Urothelium cell line (cell line): ENCODE measurements around the gene COL2A1.
"Not testable (repeated sequence)": the region's sequence is repeated elsewhere in the genome, so short reads cannot be mapped to it uniquely, and the experiment has no call there.

ENCODE experiments used
- DNase-seq: peaks from one replicate; pipeline ENCODE4 v3.0.0; 2011; ENCODE audit warnings: low spot score, mixed read lengths
- FAIRE-seq: peaks from 2 replicates; lab custom pipeline; 2011; peaks lifted over from hg19 to GRCh38; lab: Jason Lieb, UNC

COL2A1 gene

DNA sequence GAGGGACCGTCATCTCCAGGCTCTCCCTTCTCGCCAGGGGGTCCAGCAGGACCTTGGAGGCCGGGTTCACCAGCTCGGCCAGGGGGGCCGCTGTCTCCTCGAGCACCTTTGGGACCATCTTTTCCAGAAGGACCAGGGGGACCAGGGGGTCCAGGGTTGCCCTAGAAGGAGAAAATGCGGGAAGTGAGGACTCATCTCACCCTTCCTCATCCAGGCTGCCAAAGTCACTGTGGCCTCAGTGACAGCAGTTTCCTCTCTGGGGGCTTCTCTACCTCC is 25.7 kb downstream of the COL2A1 start:
- no peak for FAIRE-seq
- no peak for DNase-seq

DNA sequence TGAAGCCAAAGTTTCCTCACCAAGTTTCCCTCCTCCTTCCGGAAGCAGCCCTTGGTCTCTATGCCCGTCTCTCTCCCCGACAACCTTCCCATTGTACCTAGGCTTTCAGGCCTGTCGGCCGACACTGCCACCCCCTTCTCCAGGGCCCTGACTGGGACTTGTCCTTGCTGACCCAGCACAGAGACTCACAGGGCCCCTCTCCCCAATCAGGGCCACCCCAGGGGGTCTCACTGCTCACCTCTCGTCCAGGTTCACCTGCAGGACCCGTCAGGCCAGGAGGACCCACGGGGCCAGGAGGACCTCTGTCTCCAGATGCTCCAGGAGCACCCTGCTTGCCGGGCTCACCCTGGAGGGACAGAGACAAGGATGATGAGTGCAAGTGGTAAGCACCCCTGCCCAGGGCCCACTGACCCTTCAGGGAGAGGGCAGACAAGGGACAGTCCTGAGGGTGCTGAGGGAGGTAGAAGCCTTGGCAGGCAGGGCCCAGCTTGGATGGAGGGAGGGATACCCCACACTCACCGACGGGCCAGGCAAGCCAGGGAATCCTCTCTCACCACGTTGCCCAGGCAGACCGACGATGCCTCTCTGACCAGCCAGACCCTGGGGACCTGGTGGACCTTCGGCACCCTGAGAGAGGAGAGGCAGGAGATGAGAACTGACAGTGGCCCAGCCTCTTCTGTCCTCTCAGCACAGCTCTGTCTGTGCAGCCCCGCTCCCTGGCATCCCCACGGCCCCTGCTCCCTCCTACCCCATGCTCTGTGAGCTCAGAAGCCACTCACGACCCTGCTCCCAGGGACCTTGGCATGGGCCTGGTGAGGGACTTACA is 26.3 kb downstream of the COL2A1 start:
- DNase-seq (no peak), FAIRE-seq (no peak)

DNA sequence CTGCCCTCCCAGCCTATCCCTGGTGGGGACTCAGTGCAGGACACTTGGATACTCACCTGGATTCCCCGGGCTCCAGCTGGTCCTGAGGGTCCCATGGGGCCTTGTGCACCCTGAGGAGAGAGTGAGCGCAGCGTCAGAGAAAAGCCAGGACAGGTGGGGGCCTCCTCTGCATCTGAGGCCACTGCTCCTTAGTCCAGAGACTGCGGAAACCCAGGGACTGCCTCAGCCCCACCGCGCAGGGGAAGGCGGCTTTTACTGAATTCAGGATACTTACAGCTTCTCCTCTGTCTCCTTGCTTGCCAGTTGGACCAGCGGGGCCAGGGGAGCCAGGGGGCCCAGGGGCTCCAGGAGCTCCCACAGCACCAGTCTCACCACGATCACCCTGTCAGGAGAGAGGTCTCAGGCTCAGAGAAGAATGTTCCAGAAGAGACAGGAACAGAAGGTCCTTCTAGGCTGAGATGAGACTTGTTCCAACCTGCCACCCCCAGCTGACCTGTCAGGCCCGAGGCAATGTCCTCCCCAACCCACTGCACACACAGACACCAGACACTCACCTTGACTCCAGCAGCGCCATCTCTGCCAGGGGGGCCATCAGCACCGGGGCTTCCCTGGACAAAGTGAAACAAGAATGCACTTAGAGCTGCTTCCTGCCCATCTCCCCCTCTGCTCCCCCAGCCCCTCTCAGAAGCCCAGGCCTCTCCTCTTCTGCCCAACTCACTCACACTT is 27.1 kb downstream of the COL2A1 start:
- no peak for DNase-seq
- no peak for FAIRE-seq

DNA sequence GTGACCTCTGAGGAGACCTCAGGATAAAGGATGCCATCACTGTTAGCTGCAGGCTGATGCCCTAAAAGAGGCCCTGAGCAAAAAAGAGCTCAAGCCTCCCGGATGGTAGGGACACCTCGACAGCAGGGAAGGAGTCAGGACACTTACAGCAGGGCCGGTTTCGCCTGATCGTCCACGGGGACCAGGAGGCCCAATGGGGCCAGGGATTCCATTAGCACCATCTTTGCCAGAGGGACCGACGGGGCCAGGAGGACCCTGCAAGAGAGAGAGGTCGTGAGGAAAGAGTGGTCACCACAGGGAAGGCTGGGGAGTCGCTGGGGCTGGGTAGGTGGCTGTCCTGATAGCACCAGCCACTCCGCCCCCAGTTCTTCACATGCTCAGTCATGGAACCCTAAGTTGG is 28.5 kb downstream of the COL2A1 start:
- no peak for DNase-seq
- no peak for FAIRE-seq

DNA sequence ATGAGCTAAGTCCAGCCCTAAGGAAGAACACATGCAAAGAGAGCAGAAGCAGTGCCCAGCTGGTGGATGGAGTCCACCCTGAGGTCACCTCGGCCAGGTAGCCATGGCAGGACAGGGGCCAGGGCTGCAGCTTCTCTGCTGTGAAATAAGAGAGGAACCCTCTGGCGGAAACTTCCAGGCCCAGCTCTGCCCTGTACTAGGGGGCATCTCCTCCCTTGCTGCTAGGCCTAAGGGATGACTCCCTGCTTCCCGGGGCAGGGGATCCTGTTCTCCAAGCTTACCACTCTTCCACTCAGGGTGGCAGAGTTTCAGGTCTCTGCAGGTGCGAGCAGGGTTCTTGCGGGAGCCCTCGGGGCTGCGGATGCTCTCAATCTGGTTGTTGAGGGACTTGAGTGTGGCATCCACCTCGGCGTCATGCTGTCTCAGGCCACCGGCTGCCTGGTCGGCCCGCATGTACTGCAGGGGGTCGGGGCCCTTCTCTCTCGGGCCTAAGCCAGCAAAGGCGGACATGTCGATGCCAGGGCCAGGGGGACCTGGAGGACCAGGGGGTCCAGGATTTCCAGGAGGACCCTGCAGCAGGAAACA is 29.1 kb downstream of the COL2A1 start:
- FAIRE-seq = no peak

DNA sequence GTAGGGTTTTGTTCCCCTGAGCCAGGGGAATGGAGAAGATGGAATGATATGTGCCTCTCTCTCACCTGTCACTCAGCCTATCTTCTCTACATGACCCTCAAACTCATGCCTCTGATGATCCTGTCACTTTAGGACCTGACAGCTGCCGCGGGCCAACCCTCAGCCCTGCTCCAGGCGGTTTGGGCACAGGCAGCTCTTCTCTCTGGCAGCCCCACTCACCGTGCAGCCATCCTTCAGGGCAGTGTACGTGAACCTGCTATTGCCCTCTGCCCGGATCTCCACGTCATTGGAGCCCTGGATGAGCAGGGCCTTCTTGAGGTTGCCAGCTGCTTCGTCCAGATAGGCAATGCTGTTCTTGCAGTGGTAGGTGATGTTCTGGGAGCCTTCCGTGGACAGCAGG is 30.4 kb downstream of the COL2A1 start:
- FAIRE-seq (no peak), DNase-seq (no peak)

More for the DNA sequence above, 29.1 kb downstream of the COL2A1 start:
- no peak for DNase-seq

DNA sequence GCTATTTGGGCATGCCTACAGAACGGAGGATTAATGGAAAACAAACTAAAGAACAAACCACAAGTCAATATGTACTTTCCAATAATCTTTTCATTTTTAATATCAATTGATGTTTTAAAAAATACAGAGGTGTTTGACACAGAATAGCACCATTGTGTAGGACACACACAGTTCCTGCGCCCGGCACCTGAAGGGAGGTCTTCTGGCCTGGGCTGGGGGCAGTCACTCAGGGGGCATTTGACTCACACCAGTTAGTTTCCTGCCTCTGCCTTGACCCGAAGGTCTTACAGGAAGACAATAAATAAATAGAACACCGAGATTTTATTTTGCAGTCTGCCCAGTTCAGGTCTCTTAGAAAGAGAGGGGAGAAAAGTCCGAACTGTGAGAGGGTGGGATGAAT is 31.4 kb downstream of the COL2A1 start:
- FAIRE-seq = no peak
- DNase-seq = no peak

DNA sequence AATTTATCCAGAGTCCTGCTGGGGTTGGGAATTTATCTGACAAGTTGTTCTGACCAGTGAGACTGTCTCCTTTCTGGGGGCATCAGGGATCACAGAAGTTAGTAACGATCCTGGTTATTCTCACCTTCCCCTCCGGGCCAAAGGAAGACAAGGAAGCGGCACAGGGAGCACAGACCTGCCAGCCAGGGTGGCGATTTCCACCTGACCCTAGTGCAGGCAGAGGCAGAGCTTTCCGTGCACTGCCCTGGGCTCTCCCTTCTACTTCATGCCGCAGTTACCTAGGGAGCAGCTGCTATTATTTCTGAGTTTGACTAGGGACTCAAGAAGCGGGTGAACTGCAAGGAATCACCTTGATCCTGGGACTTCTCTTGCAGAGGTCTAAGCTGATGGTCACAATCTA is 33.4 kb downstream of the COL2A1 start:
- DNase-seq (no peak), FAIRE-seq (no peak)

DNA sequence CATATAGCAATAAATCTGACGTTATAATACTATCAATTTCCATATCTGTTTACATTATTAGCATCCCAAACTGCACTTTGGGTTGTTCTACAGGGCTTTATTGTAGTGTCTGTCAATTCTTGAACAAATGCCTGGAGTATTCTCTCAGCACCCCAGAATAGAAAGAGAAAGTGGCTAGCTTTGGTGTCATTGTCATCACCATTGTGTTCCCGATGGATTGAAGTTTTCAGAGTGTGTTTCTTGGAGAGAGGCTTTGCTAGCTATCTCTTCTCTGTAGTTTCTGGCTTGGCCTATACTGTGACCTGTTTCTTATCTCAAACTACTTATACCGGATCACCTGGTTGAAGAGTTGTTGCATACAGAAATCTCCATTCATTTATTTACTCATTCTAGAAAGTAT is 34.4 kb downstream of the COL2A1 start:
- no peak for FAIRE-seq
- no peak for DNase-seq

DNA sequence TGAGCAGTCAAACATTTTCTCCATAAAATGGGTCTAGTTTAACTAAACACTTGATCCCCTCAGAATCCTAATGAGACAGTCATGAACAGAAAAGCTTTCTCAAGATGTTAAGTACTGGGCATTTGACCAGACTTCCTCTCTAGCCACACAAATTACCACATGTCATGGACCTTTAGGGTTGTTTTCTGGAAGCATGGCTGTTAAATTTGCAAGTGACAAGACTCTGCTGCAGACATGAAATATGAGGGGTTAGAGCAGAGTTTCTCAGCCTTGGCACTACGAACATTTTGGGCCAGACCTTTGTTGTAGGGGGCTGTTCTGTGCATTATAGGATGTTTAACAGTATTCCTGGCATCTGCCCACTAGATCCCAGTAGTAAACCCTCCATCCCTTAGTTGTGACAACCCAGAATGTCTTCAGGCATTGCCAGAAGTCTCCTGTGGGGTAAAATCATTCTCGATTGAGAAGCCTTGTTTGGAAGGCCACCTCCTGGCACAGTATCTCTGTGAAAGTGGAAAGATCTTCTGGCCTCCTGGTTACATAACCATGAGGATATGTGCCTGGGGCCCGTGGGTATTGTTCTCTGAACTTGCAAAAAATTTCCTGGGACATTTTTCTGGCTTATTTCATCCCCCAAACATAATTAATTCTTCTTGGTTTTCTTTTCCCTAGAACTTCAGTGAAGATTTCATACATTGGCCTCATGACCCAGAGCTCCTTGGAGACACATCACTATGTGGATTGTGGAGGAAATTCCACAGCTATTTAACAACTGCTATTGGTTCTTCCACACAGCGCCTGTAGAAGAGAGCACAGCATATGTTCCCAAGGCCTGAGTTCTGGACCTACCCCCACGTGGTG is 36.6 kb downstream of the COL2A1 start:
- DNase-seq (no peak), FAIRE-seq (no peak)

DNA sequence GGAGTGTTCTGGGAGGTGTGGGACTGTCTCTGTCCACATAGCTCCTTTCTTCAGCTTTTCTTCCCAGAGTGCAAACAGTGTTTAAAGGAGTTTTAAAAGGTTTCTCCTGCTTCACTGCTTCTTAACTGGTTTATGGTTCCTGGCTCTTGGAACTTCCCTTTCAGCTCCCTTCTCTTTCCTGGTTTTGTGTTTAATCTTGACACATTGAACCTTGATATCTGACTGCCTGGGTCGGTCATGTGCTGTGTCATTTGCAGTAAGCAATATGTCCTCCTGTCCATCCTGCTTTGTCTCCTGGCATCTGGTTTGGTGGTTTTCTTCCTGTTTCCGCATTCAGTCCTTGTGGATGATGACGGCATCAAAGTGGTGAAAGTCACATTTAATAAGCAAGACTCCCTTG is 38.7 kb downstream of the COL2A1 start:
- DNase-seq (no peak), FAIRE-seq (no peak)

DNA sequence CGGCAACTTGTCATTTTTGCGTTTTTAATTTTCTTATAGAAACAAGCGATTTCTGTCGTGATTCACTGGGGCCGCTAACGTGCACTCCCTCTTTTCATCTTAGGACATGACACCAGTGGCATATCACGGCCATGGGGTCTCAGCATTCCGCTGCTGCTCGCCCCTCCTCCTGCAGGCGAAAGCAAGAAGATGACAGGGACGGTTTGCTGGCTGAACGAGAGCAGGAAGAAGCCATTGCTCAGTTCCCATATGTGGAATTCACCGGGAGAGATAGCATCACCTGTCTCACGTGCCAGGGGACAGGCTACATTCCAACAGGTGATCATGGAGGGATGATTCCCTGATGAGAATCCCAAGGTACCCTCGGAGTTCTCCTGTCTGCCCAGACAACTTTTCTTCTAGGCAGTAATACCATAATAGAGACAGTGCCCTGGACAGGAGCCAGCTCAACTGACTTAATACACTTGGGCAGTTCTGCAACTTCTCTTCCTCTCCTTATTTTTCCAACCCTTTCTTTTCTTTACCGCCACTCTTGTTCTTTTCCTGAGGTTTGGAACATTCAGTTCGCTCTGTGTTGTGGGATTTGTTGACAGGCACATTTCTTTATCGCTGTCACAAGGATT is 40.1 kb downstream of the COL2A1 start:
- FAIRE-seq (no peak), DNase-seq (no peak)

DNA sequence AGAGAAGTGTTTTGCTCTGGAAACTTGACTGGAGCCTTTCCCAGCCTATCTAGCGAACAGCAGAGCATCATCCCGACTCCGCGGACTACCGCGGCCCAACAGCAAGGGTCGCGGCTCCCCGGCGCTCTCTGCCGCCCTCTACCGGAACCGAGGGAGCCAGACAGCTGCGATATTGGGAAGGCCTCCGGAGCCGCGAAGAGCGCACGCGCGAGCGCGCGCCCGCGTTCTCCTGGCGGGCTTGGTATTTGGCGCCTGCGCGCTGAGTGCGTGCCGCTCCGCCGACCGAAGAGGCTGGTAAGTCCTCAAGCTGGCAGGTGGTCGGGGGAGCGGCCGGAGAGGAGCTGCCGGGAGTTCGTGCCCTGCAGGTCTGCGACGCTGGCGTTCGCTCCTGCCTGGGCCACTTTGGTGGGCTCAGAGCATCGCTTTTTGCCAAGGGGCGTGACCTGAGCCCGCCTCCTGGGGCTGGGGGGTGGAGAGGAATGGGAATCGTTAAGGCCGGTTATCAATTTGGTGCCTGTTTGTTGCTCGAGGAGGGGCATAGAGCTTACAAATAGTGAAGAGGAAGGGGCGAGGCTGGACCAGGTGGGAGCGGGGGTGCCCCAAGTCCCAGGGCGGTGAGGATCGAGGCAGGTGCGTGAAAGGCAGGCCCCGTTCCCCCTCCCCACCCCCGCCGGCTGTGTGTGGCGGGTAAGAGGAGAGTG is 40.8 kb downstream of the COL2A1 start, which contains the start of gene TMEM106C:
TSS of gene TMEM106C (plus strand) at position 257 of the 701 bp plus-strand sequence. CDS start 641 bp downstream, outside the sequence.
- FAIRE-seq (peak; percentile 83), DNase-seq (peak; percentile 99)

DNA sequence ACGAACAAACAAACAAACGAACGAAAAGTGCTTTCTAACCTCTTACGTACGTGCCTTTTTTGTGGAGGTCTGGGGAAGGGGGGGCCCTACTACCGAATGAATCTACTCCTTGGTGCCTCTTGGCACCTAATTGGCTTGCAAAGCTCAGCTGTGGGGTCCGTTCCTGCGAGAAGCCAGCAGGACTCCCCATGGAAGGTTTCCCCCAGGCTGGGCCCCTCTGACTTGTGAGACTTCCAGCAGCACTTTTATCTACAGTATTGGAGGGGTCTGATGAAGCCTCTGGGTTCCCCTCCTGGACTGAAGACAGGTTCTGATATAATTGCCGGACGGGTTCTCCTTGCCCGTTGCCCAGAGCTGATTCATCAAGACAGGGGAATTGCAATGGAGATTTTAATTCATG is 42.1 kb downstream of the COL2A1 start:
- DNase-seq = no peak
- no peak for FAIRE-seq

DNA sequence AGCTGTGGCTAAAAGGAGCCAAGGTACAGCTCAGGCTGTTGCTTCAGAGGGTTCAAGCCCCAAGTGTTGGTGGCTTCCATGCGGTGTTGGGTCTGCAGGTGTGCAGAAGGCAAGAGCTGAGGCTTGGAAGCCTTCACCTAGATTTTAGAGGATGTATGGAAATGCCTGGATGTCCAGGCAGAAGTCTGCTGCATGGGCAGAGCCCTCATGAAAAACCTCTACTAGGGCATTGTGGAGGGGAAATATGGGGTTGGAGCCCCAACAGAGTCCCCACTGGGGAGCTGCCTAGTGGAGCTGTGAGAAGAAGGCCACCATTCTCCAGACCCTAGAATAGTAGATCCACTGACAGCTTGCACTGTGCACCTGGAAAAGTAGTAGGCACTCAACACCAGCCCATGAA is 46.6 kb downstream of the COL2A1 start:
- DNase-seq, FAIRE-seq: not testable (repeated sequence)

DNA sequence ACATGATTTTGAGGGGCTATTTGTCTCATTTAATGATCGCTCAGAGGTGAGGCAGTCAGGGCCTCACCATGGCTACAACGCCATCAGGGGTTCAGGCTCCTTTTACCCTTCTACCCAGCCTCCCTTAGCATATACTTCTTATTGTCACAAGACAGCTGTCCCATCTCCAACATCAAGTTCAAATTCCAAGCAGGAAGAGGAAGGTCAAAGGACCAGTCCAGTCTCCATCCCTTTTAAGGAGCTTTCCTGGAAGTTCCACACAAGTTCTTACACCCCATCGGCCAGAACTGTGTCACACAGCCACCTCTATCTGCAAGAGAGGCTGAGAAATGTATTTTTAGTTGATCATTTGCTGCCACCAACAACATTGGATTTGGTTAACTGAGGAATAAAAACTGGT is 49.2 kb downstream of the COL2A1 start:
- no peak for FAIRE-seq

DNA sequence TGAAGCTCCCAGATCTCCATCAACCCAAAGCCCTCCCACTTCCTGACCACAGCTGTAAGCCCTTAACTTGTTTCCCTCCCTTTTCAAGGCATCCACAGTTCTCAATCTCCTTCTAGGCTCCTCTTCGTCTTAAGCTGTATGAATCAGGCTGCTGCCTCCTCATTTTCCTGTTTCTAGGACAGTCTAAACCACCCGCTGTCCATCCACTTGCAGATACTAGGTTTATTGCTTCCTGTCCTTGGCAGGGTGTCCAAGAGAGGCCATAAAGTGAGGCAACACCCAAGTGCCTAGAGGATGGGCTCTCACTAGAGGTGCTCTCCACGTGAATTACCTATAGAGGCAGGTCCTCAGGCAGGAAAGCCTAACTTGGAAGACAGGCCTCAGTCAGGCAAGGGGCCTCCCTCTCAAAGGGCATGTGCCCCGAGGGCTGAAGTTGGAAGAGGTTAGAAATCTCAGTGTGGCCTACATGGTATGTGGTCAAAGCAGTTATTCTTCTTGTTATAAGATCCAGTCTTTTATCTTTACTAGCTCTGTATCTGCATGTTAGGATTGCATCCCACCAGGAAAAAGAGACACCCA is 49.7 kb downstream of the COL2A1 start:
- DNase-seq (no peak), FAIRE-seq (no peak)

More for the DNA sequence above, 49.2 kb downstream of the COL2A1 start:
- no peak for DNase-seq

DNA sequence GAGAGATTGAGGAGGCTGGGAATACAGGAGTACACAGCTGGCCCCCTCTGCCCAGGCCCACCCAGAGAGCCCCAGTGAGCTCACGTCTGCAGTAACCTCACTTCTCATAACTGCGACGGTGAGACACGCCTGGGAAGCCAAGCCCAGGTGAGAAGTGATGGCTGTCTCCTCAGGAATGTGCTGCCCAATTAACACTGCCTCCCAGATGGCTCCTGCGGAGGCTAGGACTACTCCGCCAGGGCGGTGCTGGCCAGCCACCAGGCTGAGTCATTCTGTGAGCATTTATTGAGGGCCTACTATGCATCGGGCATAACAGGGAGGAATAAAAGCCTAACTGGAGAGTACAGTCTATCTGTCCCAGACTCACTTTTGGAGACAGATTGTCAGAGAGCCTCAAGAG is 50.2 kb downstream of the COL2A1 start:
- peak; percentile 72 for DNase-seq
- no peak for FAIRE-seq

DNA sequence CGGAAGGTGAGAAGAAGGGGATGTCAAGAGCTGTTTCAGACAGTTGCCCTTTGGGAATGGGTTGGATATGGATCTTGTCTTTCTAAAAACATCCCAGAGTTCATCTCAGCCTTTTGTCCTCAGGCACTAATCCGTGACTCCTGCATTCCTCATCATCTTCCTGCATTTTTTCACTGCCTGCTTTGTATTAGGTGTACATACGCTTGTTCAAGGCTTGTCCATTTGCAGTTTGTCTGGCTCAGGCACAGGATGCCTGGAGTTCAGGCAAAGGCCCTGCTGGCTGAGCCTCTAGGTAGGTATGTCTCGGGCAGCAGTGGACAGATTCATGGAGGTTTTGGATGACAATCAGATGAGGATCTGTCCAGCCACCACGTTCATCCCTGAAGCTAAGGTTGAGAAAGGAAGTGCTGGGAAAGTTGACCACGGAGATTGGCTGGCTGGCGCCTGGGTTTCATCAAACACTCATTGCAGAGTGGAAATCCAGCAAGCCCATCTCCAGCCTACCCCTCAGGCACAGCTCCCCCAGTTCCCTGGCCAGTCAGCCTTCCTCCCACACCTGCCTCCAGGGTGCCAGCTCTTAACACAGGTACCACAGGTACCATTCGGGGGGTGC is 53.3 kb downstream of the COL2A1 start:
- no peak for FAIRE-seq
- DNase-seq = no peak
